OCI-LY7 (cell line): Measurements from ENCODE around the gene ZBTB20.

Experiments
- EZH2phosphoT487 ChIP-seq: fragments of 200-600 bp; sonication (generic); IDR thresholded peaks from 2 replicates; pipeline ENCODE4 v1.6.1; 2018; ENCODE audit warnings: low read depth, borderline replicate concordance, mild to moderate bottlenecking, mixed run types, antibody characterized with exemption, low read length, moderate library complexity, mixed read lengths
- TF ChIP-seq, protein P1 (sequence below): fragments of 200-600 bp; sonication (generic); conservative IDR thresholded peaks from 2 replicates; pipeline ENCODE4 v1.5.1; 2014; ENCODE audit warnings: mild to moderate bottlenecking, antibody characterized with exemption, low read length, moderate library complexity, mixed read lengths

DNA sequence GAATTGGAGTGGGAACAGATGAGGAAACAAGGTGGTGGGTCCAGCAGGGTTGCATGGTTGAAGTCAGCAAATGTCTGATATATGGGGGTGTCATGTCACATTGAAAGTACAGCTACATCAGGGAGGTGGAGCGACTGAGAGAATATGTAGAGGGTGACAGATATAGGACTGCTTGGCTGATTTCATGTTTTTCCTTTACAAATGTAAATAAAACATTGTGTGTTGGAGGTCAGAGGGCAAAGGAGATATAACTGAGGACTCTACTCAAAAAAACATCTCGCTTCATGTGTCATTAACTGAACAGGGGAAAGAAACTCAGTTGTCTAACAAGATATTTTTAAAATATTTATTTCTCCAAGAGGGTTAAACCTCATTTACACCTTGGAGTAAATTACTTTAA is 675.6 kb downstream of the ZBTB20 start:
- TF ChIP-seq, protein P1, sequence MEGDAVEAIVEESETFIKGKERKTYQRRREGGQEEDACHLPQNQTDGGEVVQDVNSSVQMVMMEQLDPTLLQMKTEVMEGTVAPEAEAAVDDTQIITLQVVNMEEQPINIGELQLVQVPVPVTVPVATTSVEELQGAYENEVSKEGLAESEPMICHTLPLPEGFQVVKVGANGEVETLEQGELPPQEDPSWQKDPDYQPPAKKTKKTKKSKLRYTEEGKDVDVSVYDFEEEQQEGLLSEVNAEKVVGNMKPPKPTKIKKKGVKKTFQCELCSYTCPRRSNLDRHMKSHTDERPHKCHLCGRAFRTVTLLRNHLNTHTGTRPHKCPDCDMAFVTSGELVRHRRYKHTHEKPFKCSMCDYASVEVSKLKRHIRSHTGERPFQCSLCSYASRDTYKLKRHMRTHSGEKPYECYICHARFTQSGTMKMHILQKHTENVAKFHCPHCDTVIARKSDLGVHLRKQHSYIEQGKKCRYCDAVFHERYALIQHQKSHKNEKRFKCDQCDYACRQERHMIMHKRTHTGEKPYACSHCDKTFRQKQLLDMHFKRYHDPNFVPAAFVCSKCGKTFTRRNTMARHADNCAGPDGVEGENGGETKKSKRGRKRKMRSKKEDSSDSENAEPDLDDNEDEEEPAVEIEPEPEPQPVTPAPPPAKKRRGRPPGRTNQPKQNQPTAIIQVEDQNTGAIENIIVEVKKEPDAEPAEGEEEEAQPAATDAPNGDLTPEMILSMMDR, result no peak
- TF ChIP-seq EZH2phosphoT487, result no peak
